Effector CD4-positive, alpha-beta T cell (primary cell): ENCODE measurements around the gene PCDHB7. TPM values are rescaled to one million over a fixed set of nuclear protein-coding genes. Genes with fewer than 3 reads are reported as not detected.
"Not testable (repeated sequence)": the region's sequence is repeated elsewhere in the genome, so short reads cannot be mapped to it uniquely, and the experiment has no call there.

Source experiments
- DNase-seq: peaks from one replicate; pipeline ENCODE4 v3.0.0-alpha.2; 2020
- total RNA-seq: gene quantifications from one replicate; lab custom pipeline; 2026; lab: John Stamatoyannopoulos, UW

Gene PCDHB7
- total RNA-seq: not detected

DNA sequence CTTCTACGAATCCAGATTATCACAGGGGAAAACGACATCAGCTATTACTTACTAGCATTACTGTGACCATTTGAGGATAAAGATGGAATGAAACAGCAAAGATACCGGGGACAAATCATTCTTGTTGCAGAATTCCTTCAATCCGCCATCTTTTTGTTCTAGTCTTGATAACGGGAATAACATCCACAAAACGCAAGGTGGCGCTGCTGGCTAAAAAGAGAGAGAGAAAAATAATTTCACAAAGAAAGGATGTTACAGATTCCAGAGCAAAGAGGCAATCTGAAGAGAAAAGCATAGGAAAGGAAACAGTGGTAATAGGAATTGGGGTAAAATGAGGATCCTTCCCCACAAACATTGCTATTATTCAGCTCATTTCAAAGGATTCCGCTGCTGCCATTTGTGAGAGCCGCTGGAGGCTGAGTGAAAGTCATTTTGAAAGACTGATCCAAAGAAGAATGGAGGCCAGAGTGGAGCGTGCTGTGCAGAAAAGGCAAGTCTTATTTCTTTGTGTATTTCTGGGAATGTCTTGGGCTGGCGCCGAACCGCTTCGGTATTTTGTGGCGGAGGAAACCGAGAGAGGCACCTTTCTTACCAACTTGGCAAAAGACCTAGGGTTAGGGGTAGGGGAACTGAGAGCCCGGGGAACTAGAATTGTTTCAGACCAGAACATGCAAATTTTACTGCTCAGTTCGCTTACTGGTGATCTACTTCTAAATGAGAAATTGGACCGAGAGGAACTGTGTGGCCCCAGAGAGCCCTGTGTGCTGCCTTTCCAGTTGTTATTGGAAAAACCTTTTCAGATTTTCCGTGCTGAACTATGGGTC is at the start of gene PCDHB7:
PCDHB7 (plus strand) TSS at position 264 of the 824 bp plus-strand sequence; CDS start at position 456, 192 bp downstream.
- DNase-seq: no peak

DNA sequence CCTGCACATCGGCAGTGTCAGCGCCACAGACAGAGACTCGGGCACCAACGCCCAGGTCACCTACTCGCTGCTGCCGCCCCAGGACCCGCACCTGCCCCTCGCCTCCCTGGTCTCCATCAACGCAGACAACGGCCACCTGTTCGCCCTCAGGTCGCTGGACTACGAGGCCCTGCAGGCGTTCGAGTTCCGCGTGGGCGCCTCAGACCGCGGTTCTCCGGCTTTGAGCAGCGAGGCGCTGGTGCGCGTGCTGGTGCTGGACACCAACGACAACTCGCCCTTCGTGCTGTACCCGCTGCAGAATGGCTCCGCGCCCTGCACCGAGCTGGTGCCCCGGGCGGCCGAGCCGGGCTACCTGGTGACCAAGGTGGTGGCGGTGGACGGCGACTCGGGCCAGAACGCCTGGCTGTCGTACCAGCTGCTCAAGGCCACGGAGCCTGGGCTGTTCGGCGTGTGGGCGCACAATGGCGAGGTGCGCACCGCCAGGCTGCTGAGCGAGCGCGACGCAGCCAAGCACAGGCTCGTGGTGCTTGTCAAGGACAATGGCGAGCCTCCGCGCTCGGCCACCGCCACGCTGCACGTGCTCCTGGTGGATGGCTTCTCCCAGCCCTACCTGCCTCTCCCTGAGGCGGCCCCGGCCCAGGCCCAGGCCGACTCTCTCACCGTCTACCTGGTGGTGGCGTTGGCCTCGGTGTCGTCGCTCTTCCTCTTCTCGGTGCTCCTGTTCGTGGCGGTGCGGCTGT is 48.9 kb upstream of the PCDHB7 start:
- not testable (repeated sequence) for DNase-seq

DNA sequence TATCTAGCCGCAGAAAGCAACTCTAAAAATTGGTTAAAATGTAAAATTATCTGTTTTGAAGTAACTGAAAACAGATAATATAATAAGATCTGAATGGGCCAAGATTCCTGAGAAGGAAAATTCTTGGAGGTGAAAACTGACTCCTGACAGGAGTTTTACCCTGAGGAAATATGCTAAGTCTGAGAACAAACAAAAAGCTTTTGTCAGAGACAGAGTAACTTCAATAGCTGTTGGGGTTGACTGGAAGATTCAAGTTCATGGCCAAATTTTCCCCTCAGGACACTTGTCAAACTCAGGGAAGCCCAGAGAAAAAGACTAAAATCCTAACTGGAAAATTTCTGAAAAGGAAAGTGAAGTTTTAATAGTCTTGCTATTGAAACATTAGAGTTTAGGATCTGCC is 45.1 kb upstream of the PCDHB7 start:
- no peak for DNase-seq

DNA sequence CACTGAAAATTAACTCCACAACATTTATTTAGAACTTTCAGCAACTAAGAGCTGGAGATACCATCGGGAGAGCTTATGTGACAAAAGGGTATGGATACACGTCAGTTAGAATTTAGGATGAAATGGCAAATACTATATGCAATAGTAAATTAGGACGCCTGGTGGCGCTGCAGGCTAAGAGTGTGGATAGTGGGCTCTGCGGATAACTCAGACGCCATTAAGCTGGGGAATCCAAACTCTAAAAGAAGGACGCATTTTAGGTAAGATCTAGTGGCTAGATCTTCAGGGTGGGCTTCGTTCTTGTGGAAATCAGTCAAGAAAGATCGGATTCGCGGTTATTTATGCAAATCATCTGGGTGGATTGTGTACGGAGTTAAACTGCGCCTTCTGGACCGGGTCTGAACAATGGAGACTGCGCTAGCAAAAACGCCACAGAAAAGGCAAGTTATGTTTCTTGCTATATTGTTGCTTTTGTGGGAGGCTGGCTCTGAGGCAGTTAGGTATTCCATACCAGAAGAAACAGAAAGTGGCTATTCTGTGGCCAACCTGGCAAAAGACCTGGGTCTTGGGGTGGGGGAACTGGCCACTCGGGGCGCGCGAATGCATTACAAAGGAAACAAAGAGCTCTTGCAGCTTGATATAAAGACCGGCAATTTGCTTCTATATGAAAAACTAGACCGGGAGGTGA is 37.3 kb upstream of the PCDHB7 start, which contains the start of gene PCDHB5:
PCDHB5 (plus strand) TSS at position 177 of the 688 bp plus-strand sequence; CDS start at position 406, 229 bp downstream.
- DNase-seq: no peak

DNA sequence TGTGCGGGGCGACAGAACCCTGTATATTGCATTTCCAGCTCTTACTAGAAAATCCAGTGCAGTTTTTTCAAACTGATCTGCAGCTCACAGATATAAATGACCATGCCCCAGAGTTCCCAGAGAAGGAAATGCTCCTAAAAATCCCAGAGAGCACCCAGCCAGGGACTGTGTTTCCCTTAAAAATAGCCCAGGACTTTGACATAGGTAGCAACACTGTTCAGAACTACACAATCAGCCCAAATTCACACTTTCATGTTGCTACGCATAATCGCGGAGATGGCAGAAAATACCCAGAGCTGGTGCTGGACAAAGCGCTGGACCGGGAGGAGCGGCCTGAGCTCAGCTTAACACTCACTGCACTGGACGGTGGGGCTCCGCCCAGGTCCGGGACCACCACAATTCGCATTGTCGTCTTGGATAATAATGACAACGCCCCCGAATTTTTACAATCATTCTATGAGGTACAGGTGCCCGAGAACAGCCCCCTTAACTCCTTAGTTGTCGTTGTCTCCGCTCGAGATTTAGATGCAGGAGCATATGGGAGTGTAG is 36.7 kb upstream of the PCDHB7 start:
- DNase-seq: no peak

DNA sequence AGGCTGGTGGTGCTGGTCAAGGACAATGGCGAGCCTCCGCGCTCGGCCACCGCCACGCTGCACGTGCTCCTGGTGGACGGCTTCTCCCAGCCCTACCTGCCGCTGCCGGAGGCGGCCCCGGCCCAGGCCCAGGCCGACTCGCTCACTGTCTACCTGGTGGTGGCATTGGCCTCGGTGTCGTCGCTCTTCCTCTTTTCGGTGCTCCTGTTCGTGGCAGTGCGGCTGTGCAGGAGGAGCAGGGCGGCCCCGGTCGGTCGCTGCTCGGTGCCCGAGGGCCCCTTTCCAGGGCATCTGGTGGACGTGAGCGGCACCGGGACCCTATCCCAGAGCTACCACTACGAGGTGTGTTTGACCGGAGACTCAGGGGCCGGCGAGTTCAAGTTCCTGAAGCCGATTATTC is 35.1 kb upstream of the PCDHB7 start:
- not testable (repeated sequence) for DNase-seq

DNA sequence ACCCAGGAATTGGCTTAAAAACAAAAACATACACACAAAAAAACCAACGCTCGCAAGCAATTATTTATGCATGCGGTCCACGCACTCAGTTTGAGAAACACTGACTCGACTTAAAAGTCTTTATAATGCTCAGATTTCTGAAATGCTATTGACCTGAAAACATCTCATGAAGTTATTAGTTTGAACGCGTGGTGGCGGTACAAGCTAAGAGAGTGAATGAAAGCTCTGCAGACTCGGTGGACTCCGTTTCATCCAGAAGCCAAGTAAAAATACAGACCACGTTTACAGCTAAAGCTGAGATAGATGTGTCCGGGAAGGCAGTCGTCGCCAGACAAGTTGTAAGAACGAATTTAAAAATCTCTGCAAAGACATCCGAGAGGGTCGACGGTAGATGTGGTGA is 22.6 kb upstream of the PCDHB7 start, which contains the start of gene PCDHB6:
PCDHB6 (plus strand) TSS at position 246 of the 400 bp plus-strand sequence. CDS start 201 bp downstream, outside the sequence.
- no peak for DNase-seq

DNA sequence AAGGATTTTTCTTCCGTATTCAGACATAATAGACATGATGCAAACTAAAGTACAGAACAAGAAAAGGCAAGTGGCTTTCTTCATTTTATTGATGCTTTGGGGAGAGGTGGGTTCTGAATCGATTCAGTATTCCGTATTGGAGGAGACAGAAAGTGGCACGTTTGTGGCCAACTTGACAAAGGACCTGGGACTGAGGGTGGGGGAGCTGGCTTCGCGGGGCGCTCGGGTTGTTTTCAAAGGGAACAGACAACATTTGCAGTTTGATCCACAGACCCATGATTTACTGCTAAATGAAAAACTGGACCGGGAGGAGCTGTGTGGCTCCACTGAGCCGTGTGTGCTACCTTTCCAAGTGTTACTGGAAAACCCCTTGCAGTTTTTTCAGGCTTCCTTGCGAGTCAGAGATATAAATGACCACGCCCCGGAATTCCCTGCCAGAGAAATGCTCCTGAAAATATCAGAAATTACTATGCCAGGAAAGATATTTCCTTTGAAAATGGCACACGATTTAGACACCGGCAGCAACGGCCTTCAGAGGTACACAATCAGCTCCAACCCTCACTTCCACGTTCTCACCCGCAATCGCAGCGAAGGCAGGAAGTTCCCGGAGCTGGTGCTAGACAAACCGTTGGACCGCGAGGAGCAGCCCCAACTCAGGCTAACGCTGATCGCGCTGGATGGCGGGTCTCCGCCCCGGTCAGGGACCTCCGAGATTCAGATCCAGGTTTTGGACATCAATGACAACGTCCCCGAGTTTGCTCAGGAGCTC is 22.0 kb upstream of the PCDHB7 start:
- no peak for DNase-seq

DNA sequence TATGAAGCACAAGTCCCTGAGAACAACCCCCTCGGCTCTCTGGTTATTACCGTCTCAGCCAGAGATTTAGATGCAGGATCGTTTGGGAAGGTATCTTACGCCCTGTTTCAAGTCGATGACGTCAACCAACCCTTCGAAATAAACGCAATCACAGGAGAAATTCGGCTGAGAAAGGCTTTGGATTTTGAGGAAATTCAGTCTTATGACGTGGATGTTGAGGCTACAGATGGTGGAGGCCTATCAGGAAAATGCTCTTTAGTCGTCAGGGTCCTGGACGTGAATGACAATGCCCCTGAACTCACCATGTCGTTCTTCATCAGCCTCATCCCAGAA is 21.5 kb upstream of the PCDHB7 start:
- DNase-seq: no peak

DNA sequence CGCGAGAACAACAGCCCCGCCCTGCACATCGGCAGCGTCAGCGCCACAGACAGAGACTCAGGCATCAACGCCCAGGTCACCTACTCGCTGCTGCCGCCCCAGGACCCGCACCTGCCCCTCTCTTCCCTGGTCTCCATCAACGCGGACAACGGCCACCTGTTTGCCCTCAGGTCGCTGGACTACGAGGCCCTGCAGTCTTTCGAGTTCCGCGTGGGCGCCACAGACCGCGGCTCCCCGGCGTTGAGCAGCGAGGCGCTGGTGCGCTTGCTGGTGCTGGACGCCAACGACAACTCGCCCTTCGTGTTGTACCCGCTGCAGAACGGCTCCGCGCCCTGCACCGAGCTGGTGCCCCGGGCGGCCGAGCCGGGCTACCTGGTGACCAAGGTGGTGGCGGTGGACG is 20.8 kb upstream of the PCDHB7 start:
- not testable (repeated sequence) for DNase-seq

DNA sequence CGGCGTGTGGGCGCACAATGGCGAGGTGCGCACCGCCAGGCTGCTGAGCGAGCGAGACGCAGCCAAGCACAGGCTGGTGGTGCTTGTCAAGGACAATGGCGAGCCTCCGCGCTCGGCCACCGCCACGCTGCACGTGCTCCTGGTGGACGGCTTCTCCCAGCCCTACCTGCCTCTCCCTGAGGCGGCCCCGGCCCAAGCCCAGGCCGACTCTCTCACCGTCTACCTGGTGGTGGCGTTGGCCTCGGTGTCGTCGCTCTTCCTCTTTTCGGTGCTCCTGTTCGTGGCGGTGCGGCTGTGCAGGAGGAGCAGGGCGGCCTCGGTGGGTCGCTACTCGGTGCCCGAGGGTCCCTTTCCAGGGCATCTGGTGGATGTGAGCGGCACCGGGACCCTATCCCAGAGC is 20.3 kb upstream of the PCDHB7 start:
- not testable (repeated sequence) for DNase-seq

DNA sequence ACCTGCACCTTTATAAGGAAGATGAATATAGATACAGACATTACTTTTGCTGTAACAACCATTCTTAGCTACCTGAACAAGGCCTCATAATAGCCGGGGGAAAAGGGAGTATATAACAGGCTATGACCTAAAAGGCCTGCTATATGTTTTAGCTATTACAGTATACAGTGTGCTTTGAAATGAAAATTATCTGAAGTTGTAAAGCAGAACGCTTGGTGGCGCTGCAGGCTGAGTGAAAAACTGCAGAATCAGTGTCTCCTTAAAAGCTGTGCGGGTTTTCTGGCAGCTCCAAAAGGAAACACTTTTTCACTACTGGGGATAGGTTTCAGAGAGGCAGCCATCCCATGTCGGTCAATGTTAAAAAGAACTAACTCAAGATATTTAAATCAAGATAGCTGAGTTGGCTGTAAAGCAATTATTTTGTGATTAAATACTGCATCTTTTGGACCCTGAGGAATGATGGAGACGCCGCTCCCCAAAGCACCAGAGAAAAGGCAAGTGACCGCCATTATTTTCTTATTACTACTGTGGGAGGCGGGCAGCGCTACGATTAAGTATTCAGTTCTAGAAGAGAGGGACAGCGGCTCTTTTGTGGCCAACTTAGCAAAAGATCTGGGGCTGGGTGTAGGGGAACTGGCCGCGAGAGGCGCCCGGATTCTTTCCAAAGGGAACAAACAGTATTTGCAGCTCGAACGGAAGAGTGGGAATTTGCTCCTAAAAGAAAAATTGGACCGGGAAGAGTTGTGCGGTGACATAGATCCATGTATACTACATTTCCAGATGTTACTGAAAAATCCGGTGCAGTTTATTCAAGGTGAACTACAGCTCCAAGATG is 16.7 kb upstream of the PCDHB7 start:
- no peak for DNase-seq

DNA sequence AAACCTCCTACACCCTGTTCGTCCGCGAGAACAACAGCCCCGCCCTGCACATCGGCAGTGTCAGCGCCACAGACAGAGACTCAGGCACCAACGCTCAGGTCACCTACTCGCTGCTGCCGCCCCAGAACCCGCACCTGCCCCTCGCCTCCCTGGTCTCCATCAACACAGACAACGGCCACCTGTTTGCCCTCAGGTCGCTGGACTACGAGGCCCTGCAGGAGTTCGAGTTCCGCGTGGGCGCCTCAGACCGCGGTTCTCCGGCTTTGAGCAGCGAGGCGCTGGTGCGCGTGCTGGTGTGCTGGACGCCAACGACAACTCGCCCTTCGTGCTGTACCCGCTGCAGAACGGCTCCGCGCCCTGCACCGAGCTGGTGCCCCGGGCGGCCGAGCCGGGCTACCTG is 15.1 kb upstream of the PCDHB7 start:
- not testable (repeated sequence) for DNase-seq

DNA sequence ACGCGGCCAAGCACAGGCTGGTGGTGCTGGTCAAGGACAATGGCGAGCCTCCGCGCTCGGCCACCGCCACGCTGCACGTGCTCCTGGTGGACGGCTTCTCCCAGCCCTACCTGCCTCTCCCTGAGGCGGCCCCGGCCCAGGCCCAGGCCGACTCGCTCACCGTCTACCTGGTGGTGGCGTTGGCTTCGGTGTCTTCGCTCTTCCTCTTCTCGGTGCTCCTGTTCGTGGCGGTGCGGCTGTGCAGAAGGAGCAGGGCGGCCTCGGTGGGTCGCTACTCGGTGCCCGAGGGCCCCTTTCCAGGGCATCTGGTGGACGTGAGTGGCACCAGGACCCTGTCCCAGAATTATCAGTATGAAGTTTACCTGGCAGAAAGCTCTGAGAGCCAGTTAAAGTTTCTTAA is 14.5 kb upstream of the PCDHB7 start:
- DNase-seq: not testable (repeated sequence)

DNA sequence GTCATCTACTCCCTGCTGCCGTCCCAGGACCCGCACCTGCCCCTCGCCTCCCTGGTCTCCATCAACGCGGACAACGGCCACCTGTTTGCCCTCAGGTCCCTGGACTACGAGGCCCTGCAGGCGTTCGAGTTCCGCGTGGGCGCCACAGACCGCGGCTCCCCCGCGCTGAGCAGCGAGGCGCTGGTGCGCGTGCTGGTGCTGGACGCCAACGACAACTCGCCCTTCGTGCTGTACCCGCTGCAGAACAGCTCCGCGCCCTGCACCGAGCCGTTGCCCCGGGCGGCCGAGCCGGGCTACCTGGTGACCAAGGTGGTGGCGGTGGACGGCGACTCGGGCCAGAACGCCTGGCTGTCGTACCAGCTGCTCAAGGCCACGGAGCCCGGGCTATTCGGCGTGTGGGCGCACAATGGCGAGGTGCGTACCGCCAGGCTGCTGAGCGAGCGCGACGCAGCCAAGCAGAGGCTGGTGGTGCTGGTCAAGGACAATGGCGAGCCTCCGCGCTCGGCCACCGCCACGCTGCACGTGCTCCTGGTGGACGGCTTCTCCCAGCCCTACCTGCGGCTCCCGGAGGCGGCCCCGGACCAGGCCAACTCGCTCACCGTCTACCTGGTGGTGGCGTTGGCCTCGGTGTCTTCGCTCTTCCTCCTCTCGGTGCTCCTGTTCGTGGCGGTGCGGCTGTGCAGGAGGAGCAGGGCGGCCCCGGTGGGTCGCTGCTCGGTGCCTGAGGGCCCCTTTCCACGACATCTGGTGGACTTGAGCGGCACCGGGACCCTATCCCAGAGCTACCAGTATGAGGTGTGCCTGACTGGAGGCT is 2.1 kb downstream of the PCDHB7 start:
- DNase-seq: not testable (repeated sequence)

DNA sequence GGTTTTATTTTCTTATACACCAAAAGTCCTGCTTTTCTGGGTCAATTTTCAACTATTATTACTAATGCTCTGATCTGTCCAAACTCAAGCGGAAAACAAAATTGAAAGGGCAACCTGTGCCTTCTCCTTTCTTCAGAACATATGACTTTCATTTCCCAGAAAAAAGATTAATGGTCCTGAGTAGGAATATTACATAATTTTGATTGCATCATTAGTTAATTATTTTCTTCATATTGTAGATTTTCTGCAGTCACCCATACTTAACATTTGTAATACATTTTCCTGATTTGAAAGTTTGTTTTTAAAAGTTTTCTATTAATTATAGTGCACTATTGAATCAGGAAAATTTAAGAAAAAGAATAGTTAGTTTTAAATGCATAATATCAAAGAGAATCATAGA is 3.5 kb downstream of the PCDHB7 start:
- DNase-seq: no peak

DNA sequence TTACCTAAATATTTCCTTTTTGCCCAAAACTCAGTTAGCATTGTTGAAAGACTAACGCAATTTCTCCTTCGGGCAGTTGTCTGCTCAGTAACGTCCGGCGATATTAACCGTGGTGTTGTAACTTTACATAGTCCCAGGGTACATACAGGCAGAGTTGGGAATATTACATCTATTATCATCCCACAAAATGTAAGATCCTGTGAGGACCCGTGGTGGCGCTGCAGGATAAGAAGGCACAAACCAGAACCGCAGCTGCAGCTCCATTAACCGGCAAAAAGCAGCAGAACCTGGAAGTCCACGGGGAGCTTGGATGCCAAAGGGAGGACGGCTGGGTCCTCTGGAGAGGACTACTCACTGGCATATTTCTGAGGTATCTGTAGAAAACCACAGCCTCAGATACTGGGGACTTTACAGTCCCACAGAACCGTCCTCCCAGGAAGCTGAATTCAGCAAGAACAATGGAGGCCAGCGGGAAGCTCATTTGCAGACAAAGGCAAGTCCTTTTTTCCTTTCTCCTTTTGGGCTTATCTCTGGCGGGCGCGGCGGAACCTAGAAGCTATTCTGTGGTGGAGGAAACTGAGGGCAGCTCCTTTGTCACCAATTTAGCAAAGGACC is 5.2 kb downstream of the PCDHB7 start, which contains the start of gene PCDHB8:
PCDHB8 (plus strand) TSS at position 214 of the 615 bp plus-strand sequence; CDS start at position 459, 245 bp downstream.
- DNase-seq: not testable (repeated sequence)

DNA sequence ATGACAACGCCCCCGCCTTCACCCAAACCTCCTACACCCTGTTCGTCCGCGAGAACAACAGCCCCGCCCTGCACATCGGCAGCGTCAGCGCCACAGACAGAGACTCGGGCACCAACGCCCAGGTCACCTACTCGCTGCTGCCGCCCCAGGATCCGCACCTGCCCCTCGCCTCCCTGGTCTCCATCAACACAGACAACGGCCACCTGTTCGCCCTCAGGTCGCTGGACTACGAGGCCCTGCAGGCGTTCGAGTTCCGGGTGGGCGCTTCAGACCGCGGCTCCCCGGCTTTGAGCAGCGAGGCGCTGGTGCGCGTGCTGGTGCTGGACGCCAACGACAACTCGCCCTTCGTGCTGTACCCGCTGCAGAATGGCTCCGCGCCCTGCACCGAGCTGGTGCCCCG is 6.9 kb downstream of the PCDHB7 start:
- DNase-seq: not testable (repeated sequence)

DNA sequence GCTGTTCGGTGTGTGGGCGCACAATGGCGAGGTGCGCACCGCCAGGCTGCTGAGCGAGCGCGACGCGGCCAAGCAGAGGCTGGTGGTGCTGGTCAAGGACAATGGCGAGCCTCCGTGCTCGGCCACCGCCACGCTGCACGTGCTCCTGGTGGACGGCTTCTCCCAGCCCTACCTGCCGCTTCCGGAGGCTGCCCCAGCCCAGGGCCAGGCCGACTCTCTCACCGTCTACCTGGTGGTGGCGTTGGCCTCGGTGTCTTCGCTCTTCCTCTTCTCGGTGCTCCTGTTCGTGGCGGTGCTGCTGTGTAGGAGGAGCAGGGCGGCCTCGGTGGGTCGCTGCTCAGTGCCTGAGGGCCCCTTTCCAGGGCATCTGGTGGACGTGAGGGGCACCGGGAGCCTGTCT is 7.4 kb downstream of the PCDHB7 start:
- not testable (repeated sequence) for DNase-seq

DNA sequence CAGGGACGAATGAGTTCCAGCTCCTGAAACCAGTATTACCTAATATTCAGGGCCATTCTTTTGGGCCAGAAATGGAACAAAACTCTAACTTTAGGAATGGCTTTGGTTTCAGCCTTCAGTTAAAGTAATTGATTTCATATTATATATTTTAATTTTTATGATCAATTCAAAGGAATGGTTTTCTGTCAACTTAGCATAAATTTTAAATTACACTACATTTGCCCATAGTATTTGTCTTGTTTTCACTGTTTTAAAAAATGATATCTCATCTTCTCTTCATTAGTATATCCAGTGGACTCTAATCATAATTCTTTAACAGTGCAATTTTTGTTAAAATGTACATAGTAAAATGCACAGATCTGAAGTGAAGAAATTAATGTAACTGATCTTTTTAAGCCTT is 7.9 kb downstream of the PCDHB7 start:
- DNase-seq: no peak
